Vagina (tissue), 2 donors: Measurements from ENCODE around the gene ANKRD2.

Source experiments
- CTCF ChIP-seq, 3 experiments: fragments of 450-650 bp in 2 of 3; fragments of 200-600 bp in 1 of 3; sonication (generic) in 1 of 3; IDR thresholded peaks; one replicate each; pipeline ENCODE4 v1.5.1; 2017 to 2019; ENCODE audit warnings: antibody characterized with exemption in 3 of 3, mild to moderate bottlenecking in 2 of 3, moderate library complexity in 2 of 3
- POLR2A ChIP-seq, 2 donors: fragments of 450-650 bp; IDR thresholded peaks; one replicate each; pipeline ENCODE4 v1.6.1; 2017; ENCODE audit warnings: antibody characterized with exemption in 2 of 2, mild to moderate bottlenecking in 2 of 2, moderate library complexity in 2 of 2
- POLR2AphosphoS5 ChIP-seq, 2 donors: sonication (generic); formaldehyde crosslinking; IDR thresholded peaks; one replicate each; pipeline ENCODE4 v1.9.0; 2017; ENCODE audit warnings: antibody characterized with exemption in 2 of 2, mild to moderate bottlenecking in 2 of 2, low read depth in 1 of 2; ENCODE audit not compliant: insufficient read depth in 1 of 2

GRCh38 chr10:97612386-97612785, 39.8 kb downstream of the ANKRD2 start:
- TF ChIP-seq POLR2A (IDR thresholded peaks at IDR 0.05) (no peak), CTCF (IDR thresholded peaks at IDR 0.05) (peak in 2 of 3 experiments; percentile 47 to 52), POLR2AphosphoS5 (IDR thresholded peaks at IDR 0.05; ENCODE audit: insufficient read depth in 1 of 2, low read depth in 1 of 2) (peak in 1 of 2 donors; percentile 64)
